GM18519 (cell line): ENCODE results near the gene ATP5F1B.
A peak's percentile ranks its signal among the peaks of the same experiment; 100 is the strongest.

Experiments used
- ATAC-seq: cut with Tn5 transposase; IDR thresholded peaks from one replicate; pipeline ENCODE4 v1.9.1; 2021; ENCODE audit warnings: mild to moderate bottlenecking, moderate library complexity; ENCODE audit not compliant: unreplicated experiment, low FRiP score

ATP5F1B gene

GRCh38 chr12:56645717-56646446, at the start of gene ATP5F1B:
Gene ATP5F1B (minus strand): TSS chr12:56645984. CDS start chr12:56645963, 21 bp downstream.
- ATAC-seq = peak; percentile 98

GRCh38 chr12:56694161-56694560, 48.4 kb upstream of the ATP5F1B start:
- no peak for ATAC-seq

DNA sequence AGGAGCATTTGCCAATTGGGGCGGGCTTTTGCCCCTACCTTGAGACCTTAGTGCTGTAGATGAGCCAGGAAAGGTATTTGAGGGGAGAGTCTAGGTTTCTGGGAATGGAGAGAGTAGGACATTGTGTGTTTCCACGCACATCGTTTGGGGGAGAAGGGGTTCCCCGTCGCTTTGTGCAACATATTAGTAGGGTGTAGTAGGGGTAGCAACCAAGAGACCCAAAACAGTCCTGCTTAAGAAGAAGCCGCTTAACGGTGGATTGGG, 43.0 kb upstream of the ATP5F1B start:
- ATAC-seq = peak; percentile 3

GRCh38 chr12:56688129-56688845, 42.5 kb upstream of the ATP5F1B start, which contains the start of gene PTGES3:
Gene PTGES3 (minus strand): TSS chr12:56688284. CDS start chr12:56687999, 285 bp downstream.
- ATAC-seq = peak; percentile 43

DNA sequence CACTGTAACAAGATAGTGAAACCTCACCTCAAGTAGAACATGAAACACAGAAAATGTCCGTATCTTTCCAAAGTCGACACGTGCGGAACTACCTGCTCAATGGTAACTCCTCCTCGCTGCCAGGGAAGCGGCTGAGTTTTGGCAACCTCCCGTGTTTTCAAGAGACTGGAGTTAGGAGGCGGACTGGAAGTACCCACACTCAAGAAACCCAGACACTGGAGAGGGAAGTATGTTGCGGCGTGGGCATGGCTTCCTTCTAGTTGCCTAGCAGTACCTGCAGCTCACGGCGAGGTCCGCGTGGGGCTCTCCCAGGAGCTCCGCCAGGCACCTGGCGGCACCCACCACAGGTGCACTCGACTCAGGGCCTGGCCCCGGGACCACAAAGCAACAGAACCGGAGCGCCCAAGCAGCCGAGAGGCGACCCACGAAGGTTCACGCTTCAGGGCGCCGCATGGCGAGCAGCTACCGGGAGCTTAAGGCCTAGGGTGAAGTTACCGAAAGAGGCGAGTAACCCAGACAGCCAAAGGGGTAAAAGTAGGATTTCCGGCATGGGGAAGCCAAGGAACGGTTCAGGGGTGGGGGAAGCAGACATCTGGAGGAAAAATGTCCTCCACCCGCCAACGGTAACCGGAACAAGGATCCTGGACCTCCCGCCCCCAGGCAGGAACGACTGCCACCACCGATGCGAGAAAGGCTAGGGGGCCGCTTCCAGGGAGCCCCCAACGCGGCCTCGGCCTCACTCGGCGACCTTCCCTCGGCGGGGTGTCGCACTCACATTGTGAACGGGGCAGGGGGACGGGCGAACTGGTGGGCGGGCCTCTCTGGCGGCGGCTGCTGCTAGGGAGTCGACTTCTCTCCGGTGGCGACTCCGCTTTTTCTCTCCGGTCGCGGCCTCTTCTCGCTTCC, 41.7 kb upstream of the ATP5F1B start:
- ATAC-seq = peak; percentile 25

DNA sequence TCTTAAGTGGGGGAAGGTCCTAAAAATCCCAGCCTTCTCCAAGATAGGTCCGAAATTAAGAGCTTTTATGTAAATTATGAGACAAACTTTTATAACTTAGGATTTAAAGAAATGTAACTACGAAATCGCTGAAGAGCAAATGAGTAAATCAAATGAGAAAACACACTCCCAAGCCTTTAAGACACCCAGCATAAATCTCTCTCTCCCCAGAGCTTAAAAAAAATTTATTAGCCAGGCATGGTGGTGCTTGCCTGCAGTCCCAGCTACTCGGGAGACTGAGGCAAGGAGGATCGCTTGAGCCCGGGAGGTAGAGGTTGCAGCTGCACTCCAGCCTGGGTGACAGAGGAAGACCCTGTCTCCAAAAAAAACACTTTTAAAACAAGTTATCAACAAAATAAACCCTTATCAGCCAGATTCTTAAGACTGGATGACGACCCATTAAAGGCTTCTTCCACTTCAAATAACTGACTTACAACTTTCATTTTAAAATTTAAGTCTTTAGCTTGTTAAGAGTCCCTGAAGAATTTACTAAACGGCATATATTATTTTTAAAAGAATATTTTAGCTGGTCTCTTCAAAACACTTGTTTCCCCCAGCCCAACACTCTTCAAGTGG, 39.1 kb upstream of the ATP5F1B start:
- ATAC-seq = no peak

DNA sequence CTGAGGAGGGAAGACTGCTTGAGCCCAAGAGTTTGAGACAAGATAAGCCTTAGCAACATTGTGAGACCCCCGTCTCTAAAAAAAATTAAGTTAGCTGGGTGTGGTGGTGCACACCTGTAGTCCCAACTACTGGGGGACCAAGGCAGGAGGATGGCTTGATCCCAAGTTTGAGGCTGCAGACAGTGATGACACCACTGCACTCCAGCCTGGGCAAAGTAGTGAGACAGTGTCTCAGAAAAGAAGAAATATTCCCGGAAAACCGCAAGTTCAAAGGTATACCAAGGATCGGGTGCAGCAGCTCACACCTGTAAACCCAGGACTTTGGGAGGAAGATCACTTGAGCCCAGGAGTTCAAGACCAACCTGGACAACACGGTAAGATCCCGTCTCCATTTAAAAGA, 36.5 kb upstream of the ATP5F1B start:
- ATAC-seq = no peak

GRCh38 chr12:56679883-56680575, 34.2 kb upstream of the ATP5F1B start:
- no peak for ATAC-seq

GRCh38 chr12:56678852-56679251, 33.1 kb upstream of the ATP5F1B start:
- no peak for ATAC-seq

DNA sequence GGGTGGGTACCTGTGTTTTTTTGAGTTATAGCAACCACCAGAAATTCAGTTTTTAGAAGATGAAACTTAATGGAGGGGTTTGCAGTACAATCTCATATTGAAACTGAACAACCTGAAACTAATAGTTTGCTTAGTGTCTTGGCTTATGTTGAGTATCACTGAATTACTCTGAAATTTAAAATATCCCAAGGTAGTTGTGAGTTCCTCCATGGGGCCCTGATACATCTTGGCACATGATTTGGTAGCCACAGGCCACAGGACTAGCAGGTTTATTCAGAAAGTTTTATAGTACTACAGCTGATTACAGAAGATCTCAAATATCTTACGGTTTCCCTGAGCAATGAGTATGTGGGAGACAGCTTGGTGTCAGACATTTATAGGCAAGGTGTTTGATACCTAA, 31.9 kb upstream of the ATP5F1B start:
- no peak for ATAC-seq

- ATAC-seq = no peak
Observed at GRCh38 chr12:56676851-56677580, 31.2 kb upstream of the ATP5F1B start.

DNA sequence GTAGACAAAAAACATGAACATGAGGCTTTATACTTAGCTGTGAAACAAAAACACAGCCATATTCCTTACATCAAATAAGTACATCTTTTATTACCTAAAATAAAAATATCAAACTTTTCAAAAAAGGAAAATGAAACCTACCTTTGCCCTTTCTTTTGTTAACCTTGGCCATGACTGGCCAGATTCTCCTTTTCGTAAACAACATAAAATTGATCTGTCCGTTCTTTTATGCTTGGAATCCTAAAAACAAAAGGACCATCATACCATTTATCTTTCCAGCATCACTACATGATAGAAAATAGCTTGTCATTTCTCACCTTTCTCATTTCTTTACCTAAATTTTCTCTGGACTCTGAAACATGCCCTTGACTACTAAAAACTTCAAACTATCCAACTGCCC, 25.8 kb upstream of the ATP5F1B start:
- no peak for ATAC-seq

DNA sequence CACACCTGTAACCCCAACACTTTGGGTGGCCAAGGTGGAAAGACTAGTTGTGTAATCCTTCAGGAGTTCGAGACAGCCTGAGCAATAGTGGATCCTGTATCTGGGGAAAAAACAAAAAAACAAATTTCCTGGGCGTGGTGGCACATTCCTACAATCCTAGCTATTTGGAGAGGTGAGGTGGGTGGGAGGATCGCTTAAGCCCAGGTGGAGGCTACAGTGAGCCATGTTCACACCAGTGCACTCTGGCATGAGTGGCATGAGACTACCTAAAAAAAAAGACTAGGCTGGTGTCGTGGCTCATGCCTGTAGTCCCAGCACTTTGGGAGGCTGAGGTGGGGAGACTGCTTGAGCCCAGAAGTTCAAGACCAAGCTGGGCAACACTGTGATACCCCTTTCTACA, 25.1 kb upstream of the ATP5F1B start:
- ATAC-seq = no peak

DNA sequence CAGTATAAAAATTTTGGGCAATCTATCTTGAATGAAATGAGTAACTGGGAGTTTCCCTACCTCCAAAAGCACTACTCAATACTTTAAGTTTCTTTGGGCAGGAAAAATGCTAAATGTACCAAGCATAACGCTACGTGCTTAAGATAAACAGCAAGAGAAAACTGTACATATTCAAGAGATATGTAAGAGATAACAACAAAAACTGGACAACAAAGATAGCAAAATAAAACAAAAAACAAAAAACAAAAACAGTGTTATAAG, 22.3 kb upstream of the ATP5F1B start:
- no peak for ATAC-seq

DNA sequence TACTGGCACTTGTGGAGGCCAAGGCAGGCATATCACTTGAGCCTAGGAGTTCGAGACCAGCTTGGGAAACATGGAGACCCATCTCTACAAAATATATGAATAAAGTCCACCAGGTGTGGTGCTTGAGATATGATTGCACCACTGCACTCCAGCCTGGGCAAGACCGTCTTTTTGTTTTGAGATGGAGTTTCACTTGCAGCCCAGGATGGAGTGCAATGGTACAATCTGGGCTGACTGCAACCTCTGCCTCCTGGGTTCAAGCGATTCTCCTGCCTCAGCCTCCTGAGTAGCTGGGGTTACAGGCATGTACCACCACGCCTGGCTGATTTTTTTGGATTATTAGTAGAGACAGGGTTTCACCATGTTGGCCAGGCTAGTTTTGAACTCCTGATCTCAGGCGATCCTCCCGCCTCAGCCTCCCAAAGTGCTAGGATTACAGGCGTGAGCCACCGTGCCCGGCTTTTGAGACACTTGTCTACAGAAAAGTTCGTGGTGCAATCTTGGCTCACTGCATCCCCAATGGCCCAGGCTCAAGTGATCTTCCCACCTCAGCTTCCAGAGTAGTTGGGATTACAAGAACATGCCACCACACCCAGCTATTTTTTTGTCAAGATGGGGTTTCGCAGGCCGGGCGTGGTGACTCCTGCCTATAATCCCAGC, 16.3 kb upstream of the ATP5F1B start:
- no peak for ATAC-seq

GRCh38 chr12:56661560-56661959, 15.8 kb upstream of the ATP5F1B start:
- no peak for ATAC-seq

DNA sequence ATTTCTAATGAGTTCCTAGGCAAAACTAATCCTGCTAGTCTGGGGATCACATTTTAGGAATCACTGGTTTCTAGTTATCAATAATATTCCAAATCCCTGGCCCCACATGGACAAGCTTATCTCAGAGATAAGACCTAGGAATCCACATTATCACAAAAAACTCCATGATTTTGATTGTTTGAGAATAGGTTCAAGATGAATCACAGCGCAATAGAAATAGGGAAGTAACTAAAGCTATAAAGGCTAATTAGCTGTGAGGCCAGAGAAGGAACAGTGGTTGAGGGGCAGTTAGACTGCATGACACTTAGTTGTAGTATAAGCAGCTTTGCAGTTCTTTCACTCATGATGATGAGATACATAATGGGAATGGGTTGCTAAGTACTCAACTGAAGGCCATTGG, 13.1 kb upstream of the ATP5F1B start:
- no peak for ATAC-seq

GRCh38 chr12:56657416-56658379, 11.9 kb upstream of the ATP5F1B start:
- no peak for ATAC-seq
